Osteocyte (in vitro differentiated cells): Measurements from ENCODE around the gene PDGFRB. TPM values are rescaled to one million over a fixed set of nuclear protein-coding genes. Genes with fewer than 3 reads are reported as not detected.

Experiments used
- DNase-seq: peaks from one replicate; pipeline ENCODE4 v3.0.0; 2021; ENCODE audit warnings: mixed read lengths; ENCODE audit not compliant: unreplicated experiment; ENCODE audit errors: extremely low spot score
- H3K27ac Mint-ChIP-seq: one replicate; pipeline ENCODE4 v1.8.0; 2021; ENCODE audit warnings: mild to moderate bottlenecking, mixed read lengths; ENCODE audit not compliant: unreplicated experiment
- H3K27me3 Mint-ChIP-seq: one replicate; pipeline ENCODE4 v1.8.0; 2021; ENCODE audit warnings: mixed read lengths; ENCODE audit not compliant: unreplicated experiment
- H3K36me3 Mint-ChIP-seq: one replicate; pipeline ENCODE4 v1.8.0; 2021; ENCODE audit warnings: mixed read lengths; ENCODE audit not compliant: unreplicated experiment
- H3K4me1 Mint-ChIP-seq: one replicate; pipeline ENCODE4 v1.8.0; 2021; ENCODE audit warnings: mixed read lengths; ENCODE audit not compliant: unreplicated experiment
- H3K4me3 Mint-ChIP-seq: one replicate; pipeline ENCODE4 v1.8.0; 2021; ENCODE audit warnings: mild to moderate bottlenecking, moderate library complexity, mixed read lengths; ENCODE audit not compliant: unreplicated experiment
- H3K9me3 Mint-ChIP-seq: one replicate; pipeline ENCODE4 v1.8.0; 2021; ENCODE audit warnings: mixed read lengths; ENCODE audit not compliant: unreplicated experiment
- CTCF ChIP-seq: fragments of 200-600 bp; sonication (generic); IDR thresholded peaks from 2 replicates; pipeline ENCODE4 v1.5.0; 2021; ENCODE audit warnings: antibody characterized with exemption, mild to moderate bottlenecking, moderate library complexity
- total RNA-seq: library from RNA; stranded (reverse); gene quantifications from 2 replicates; pipeline ENCODE4 v1.2.1, GENCODE V29; 2021

Gene PDGFRB
- total RNA-seq, 1 donor from 2014 or later = 1,093 TPM

GRCh38 chr5:150186137-150186536, 30.5 kb upstream of the PDGFRB start:
- no peak for TF ChIP-seq CTCF
- H3K27ac Mint-ChIP-seq = no peak overlapping the region

GRCh38 chr5:150184990-150185912, 29.6 kb upstream of the PDGFRB start:
- Mint-ChIP-seq H3K27me3 (peaks cover 18% of the 10 kb centered on the region), H3K4me3 (no peak overlapping the region), H3K27ac (no peak overlapping the region), H3K4me1 (peaks cover 5% of the 10 kb centered on the region), H3K36me3 (no peaks in the 10 kb centered on the region), H3K9me3 (no peaks in the 10 kb centered on the region)
- no peak for TF ChIP-seq CTCF
- no peak for DNase-seq

More at GRCh38 chr5:150186137-150186536, 30.5 kb upstream of the PDGFRB start:
- H3K27me3 Mint-ChIP-seq = peaks cover 24% of the 10 kb centered on the region
- H3K4me1 Mint-ChIP-seq = peaks cover 2% of the 10 kb centered on the region
- no peak for DNase-seq
- H3K9me3 Mint-ChIP-seq = no peaks in the 10 kb centered on the region
- H3K36me3 Mint-ChIP-seq = no peaks in the 10 kb centered on the region
- no peak overlapping the region for H3K4me3 Mint-ChIP-seq

- H3K9me3 Mint-ChIP-seq = no peaks in the 10 kb centered on the region
- H3K36me3 Mint-ChIP-seq = no peaks in the 10 kb centered on the region
- H3K4me1 Mint-ChIP-seq = peaks cover 5% of the 10 kb centered on the region
- peaks cover 9% of the 10 kb centered on the region for H3K27me3 Mint-ChIP-seq
- TF ChIP-seq CTCF = no peak
- DNase-seq = no peak
- H3K4me3 Mint-ChIP-seq = no peak overlapping the region
- H3K27ac Mint-ChIP-seq = no peak overlapping the region
Observed at GRCh38 chr5:150184006-150184405, 28.4 kb upstream of the PDGFRB start.

GRCh38 chr5:150183436-150183835, 27.8 kb upstream of the PDGFRB start:
- Mint-ChIP-seq H3K27ac (no peak overlapping the region), H3K4me3 (no peak overlapping the region), H3K9me3 (no peaks in the 10 kb centered on the region)

More at GRCh38 chr5:150183436-150183835, 27.8 kb upstream of the PDGFRB start:
- no peak for TF ChIP-seq CTCF
- DNase-seq = no peak
- Mint-ChIP-seq H3K4me1 (peaks cover 5% of the 10 kb centered on the region), H3K27me3 (peaks cover 8% of the 10 kb centered on the region), H3K36me3 (no peaks in the 10 kb centered on the region)
